ENCODE data around the gene SMNDC1.
"Not testable (repeated sequence)": the region's sequence is repeated elsewhere in the genome, so short reads cannot be mapped to it uniquely, and the experiment has no call there.

SMNDC1 gene

DNA sequence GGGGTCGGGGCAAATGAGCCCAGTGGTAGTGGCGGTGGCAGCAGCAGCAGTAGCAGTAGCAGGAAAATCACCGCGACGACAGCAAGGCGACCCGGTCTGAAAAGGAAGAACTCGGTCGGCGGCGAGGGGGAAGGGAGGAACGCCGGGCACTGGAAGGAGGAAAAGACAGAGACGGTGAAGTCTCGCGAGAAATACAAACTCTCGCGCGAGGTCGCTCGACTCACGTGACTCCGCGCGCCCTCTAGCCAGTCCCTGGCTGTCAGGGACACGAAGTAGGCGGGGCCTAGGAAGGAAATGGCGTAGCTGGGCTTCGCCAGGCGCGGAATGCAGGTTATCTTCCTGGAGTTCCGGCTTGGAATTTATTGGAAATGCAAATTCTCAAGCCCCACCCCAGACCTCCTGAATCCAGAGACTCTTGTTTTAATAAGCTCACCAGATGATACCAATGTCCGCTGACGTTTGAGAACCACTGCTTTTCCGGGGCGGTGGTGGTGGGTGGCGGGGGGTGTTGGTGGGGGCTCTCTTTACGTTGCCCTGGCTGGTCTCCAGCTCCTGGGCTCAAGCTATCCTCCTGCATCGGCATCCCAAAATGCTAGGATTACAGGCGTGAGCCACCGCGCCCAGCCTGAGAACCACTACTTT is at the start of gene SMNDC1:
TSS of gene SMNDC1 (minus strand) at position 141 of the 642 bp plus-strand sequence. CDS start 1,333 bp downstream, outside the sequence.
- DNase-seq (ENCODE audit: low read depth), result peak; percentile 96

DNA sequence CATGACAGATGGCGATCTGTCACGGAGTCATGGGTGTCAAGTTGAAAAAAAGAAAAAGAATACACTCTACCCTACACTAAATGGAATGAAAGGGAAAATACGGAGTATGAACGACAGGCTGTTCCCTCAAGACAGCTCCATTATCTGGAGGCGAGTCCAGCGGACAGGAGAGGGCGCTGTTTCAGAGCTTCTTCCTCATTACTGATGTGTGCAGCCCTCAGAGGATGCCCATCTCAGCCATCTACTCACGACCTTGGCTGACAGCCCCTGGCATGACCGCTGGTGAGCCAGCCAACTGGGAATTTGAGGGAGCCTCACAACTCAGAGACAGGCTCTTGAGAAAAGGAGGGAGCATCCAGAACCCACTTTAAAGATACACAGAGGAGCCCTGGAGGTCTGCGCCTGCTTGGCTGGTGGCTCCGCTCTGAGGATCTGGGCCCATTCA is 49.6 kb upstream of the SMNDC1 start:
- DNase-seq (ENCODE audit: low read depth), result peak; percentile 87

DNA sequence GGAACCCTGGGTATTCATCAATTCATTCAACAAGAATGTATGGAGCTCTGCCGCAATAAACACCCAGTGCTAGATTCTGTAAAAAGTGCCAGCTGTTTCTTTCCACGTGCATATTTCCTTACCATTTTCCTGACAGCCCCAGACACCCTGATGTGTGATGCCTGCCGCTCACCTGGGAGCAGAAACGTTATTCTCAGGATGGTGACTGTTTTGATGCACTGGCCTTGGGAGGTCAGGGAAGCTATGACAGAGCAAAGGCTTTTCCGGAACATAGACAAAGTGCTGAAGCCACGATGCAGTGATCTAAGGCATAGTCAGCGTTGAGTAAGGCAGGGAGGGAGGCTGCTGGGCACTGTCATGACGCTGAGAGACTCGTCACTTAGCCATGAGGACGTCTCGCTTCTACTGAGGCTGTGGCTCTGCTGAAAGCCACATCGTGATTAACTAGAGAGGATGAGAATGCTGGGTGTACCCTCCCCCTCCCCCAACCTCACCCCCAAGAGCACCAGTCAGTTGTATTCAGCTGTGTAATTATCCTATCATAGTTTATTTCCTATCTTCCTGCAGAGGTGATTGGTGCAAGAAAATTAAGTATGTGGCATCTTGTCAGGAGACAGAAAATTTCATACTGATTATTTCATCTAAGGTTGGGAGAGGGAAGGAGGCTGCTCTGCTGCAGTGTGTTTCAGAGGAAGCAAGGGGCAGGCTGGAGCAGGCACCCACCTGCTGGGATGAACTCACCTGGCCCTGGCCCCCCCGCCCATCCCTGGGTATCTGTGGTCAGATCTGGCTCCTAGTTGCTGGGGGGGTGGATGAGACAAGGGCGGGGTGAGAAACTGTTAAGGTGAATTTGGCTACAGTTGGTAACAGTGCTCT is 48.8 kb upstream of the SMNDC1 start:
- DNase-seq (ENCODE audit: low read depth), result peak; percentile 82

DNA sequence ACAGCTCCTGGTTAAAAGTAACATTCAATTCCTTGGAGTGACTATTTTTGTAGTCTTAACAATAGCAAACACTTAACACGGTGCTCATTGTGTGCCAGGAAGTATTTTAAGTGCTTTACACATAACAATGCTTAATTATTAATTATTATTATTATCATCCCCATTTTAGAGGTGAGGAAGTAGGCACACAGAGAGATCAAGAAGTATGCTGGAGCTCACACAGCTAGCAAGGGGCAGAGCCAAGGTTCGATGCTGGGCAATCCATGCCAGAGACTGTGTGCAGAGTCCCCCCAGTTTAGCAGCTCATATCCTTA is 48.2 kb upstream of the SMNDC1 start:
- DNase-seq (ENCODE audit: low read depth), result no peak

DNA sequence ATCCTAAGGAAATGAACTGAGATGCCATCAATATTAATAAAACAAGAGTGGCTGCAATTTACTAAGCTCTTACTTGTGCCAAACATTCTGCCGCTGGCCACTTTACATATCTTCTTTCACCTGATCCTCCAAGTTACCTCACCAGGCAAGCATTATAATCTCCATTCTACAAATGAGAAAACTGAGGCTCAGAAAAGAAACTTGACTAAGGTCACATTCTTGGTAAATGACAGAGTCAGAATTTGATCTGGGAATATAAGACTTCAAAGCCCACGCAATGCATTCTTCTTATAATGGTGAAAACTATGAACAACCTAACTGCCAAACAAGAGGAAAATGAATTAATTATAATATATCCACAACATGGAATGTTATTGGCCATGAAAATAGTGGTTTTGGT is 46.1 kb upstream of the SMNDC1 start:
- DNase-seq (ENCODE audit: low read depth), result no peak

DNA sequence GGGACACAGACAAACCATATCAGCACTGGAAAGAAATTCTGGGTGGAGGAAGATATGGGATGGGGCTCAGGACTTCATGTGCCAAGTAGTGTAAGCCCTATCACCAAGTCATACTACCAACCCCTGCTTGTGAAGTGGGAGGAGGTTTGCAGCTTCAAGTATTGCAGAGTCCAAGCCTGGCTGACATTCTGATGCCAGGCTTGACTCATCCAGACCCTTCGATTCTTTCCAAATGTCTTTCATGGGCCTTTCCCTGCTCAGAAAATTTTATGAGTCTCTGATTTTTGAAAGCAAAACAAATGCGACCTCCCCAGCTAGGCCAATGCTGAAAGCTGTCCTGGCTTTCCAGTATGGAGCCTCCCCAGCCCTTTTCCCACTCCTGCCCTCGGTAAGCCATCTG is 45.1 kb upstream of the SMNDC1 start:
- DNase-seq (ENCODE audit: low read depth), result no peak

DNA sequence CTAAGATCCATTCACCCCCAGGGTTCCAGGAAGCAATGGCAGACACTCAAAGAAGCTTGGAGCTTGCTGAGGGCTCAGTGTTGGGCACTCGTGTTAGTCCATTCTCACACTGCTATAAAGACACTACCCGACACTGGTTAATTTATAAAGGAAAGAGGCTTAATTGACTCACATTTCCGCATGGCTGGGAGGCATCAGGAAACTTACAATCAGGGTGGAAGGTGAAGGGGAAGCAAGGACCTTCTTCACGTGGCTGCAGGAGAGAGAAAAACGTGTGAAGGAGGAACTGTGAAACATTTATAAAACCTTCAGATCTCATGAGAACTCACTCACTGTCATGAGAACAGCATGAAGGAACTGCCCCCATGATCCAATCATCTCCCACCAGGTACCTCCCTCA is 44.7 kb upstream of the SMNDC1 start:
- DNase-seq (ENCODE audit: low read depth), result no peak

DNA sequence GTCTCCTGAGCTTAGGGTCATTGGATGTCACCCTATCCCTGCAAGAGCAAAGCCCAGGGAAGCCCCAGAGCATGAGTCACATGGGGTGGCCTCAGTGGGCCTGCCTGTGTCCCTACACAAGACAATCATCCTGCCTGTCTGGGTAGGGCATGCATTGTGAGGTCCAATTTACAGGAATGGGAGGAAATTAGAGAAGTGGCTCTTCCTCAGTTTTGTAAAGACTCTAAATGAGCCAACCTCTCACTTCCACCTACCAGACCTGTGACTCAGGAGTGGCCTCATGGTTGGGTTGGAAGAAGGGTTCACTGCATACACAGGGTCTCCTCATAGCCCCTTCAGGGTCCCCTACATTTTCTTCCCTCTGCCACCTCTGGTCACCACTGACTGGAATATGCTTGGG is 43.6 kb upstream of the SMNDC1 start:
- DNase-seq (ENCODE audit: low read depth), result no peak

DNA sequence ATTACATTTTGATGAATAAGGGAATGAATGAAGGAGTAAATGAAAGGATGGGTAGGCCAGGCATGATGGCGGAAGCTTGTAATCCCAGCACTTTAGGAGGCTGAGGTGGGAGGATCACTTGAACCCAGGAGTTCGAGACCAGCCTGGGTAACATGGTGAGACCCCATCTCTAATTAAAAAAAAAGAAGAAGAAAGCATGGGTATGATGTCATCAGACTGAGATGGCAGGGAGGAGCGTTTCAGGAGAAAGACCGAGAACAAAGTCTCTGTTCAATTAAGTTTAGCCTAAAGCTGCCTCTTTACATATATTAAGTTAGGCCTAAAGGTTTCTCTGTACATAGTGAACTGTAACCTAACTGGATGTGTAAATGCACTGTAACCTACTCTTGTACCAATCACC is 42.2 kb upstream of the SMNDC1 start:
- no peak for DNase-seq (ENCODE audit: low read depth)

DNA sequence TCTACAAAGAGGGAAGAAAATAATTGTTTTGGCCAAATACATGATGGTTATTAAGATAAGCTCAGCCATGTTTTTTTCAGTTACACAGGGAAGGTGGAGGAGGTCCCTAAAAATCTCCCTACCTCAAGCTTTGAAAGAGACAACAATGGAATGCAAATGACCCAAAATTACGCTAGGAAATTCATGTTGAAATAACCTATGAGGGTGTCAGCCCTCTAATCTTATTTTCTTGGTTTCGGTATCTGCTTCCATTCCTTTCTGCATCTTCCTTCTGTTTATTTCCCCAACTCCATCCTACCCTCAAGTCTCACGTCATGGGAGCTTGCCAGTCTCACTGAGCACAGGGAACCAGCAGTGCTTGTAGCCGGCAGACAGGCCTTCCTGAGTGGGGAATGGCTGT is 40.6 kb upstream of the SMNDC1 start:
- DNase-seq (ENCODE audit: low read depth), result no peak

DNA sequence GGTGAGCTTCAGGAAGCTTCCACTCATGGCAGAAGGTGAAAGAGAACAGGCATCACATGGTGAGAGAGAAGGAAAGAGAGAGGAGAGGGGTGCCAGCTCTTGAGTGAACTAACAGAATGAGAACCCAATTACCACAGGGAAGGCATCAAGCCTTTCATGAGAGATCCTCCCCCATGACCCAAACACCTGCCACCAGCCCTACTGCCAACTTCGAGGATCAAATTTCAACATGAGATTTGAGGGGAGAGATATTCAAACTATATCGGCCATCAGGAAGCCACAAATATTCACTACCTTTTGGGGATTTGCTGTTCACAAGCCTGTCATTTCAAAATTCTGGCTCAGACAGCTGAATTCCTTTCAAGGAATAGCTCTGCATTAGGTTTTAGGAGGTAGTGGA is 39.9 kb upstream of the SMNDC1 start:
- DNase-seq (ENCODE audit: low read depth), result no peak

DNA sequence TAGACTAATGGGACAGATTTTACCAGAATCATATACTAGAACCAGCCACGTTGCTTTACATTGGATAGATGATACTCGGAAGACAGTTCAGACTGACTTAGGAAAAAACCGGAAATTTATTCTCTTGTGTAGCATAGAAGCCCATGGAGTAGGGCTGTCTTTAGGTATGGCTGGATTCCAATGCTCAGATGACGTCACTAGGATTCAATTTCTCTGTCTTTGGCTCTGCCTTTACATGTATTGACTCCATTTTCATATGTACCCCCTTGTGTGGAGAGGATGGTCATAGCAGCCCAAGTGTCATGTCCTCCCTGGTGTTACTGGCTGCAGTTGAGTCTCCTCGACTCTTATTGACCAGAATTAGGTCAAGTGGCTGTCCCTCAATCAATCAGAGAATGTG is 39.2 kb upstream of the SMNDC1 start:
- no peak for DNase-seq (ENCODE audit: low read depth)

DNA sequence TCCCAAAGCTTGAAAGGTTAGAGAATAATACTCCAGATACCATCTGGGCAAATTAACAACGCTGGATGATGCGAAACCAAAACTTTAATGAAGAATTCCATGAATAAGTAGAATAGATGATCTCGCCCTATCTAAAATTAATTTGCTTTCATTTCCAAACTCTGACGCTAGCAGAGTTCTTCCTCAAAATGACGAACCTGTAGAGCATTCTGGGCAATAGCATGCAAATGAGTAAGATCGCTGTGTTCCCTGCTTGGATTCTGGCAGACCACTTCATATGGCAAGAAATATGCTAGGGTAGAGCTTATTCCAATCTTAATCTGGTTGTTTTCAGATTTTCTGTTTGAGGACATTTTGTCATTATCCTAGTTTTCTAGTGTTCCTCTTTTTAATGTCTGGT is 36.1 kb upstream of the SMNDC1 start:
- DNase-seq (ENCODE audit: low read depth), result no peak

DNA sequence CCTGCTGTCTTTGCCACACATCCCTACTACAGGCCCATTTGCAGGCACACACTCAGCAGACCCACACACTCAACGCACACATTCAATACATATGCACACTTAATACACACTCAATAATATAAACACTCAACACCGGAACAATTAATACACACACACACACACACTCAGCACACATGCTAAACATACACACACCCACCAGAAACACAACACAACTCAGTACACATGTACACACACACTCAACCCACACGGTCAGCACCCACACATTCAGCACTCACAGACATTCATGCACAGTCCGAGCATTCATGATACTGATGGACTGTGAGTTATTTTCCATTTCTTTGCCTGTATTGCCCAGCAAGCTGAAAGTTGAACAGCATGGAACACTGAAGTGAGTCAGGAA is 35.4 kb upstream of the SMNDC1 start:
- DNase-seq (ENCODE audit: low read depth), result no peak

DNA sequence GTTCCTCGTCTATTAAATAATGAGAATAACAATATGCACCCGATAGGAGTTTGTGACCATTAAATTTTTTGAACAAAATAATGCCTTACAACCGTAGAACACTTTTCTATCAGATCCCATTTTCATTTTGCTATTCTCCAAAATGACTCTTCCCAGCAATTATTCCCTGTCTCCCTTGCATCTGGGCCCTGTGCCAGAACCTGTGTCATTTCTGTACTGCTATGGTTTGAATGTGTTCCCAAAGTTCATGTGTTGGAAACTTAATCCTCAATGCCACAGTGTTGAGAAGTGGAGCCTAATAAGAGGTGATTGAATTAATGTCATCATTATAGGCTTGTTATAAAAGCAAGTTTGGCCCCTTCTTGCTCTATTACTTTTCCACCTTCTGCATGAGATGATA is 33.2 kb upstream of the SMNDC1 start:
- DNase-seq (ENCODE audit: low read depth), result peak; percentile 42

DNA sequence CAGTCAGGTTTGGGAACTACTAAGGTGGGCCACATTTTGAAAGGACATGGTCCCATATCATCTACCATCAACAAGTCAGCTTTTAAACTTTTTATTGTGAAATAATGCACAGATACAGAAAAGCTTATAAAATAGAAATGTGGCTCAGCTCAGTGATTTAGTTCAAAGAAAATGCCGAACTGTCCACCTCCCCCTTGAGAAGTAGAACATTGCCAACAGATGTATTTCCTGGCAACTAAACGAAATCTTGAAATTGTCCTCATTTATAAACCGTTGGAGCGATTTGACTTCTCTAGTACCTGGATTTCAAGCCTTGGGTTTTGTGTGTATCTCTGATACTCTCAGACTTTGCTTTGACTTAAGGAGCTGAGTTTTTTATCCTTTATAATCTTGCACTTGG is 32.7 kb upstream of the SMNDC1 start:
- no peak for DNase-seq (ENCODE audit: low read depth)

DNA sequence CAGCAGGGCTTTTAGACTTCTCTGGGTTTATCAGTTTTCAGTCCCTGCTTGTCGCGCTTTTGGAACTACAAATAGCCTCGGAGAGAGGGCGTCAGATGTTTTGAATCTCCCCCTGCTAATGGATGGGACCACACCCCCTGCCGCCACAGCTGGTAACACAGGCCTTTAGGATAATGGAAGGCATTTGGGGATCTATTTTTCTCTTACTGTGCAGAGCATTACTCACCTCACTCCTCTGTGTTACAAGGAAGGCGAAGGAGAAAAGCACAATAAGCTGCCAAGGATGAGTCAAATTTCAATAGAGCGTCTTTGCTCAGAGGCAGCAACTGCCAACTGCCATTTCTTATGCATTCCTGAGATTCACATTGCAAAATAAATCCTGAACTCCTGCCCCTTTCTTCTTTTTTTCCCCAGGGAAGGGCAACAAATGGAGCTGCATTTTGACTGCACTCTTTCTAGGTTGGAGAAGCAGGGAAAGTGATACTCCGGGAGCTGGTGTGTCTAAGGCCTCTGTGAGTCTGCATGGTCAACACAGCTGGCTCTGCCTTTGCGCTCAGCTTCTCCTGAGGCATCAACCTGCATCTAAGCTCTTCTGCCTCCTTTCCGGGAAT is 31.5 kb upstream of the SMNDC1 start:
- DNase-seq (ENCODE audit: low read depth), result peak; percentile 98

DNA sequence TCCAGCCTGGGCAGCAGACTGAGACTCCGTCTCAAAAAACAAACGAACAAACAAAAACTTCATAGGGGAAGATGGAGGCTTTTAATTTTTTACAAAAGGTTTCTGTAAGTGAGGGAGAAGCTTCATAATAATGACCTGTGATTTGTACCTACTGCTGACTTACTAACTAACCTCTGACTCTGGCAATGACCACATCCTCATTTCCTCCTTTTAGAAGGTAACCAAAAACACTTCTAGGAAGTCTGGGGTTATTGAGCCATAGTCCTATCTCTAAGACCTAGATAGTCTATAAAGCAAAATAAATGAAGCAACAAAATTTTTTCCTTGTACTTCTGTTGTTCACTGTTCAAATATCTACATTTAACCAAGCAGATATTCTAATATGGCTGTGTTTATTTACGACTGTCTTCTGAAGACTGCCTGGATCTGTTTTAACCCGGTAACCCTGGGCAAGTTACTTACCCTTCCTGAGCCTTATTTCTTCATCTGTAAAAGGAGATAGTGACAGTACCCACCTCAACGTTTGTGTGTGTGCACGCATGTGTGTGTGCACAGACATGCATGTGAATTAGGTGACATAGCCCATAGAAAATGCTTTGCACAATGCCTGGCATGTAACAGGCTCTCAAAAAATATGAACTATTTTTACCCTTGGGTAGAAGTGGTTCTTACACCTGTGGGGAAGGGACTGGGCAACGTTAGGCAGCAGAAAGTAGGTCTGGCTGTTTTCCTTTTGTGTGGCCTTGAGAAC is 30.8 kb upstream of the SMNDC1 start:
- no peak for DNase-seq (ENCODE audit: low read depth)

DNA sequence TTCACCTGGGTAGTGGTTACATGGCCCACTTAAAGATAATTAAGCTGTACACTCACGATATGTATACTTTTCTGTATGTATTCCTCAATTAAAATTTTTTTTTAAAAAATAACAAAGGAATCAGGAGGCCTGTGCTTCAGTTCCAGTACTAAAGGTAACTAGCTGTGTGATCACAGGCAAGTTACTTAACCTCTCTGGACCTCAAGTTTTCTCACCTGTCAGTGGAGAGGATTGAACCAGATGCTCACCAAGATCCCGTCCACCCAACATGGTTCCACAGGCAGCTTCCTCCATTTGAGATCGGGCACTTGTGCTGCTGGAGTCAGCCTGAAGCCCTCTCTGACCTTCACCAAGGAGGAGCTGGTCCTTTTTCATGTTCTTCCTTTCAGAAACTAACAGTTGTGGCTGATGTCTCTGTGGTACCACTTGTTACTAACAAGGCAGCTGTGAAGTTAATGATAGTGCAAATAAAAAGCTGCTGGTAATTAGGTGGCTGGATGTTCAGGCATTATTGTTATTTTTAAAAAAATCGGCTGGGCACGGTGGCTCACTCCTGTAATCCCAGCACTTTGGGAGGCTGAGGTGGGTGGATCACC is 29.4 kb upstream of the SMNDC1 start:
- no peak for DNase-seq (ENCODE audit: low read depth)

DNA sequence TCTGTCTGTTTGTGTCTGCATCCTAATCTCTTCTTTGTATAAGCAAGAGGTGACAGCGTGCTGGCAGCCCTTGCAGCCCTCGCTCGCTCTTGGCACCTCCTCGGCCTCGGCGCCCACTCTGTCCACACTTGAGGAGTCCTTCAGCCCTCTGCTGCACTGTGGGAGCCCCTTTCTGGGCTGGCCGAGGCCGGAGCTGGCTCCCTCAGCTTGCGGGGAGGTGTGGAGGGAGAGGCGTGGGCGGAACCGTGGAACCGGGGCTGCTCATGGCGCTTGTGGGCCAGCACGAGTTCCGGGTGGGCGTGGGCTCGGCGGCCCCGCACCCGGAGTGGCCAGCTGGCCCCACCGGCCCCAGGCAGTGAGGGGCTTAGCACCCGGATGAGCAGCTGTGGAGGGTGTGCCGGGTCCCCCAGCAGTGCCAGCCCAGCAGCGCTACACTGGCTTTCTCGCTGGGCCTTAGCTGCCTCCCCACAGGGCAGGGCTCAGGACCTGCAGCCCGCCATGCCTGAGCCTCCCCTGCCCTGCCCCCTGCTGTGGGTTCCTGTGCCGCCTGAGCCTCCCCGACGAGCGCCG is 26.6 kb upstream of the SMNDC1 start:
- not testable (repeated sequence) for DNase-seq (ENCODE audit: low read depth)

DNA sequence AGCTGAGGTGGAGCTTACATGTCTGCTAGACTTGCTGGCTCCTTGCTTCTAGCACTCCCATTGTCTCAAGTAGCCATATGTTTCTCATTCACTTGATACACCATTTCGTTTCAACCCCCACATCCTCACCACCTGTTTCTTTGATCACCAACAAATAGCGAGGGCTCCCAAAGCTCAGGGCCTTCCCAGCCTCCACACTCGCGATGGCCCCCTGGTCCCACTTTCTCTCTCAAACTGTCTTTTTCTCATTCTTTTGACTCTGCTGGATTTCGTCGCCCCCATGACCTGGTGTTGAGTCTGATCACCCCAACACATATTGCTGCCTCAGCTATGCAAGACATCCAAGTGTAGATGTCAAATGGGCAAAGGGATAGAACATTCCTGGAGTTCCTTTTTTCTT is 26.0 kb upstream of the SMNDC1 start:
- no peak for DNase-seq (ENCODE audit: low read depth)

All from fibroblast of gingiva (primary cell).